ENCODE data around the gene TNXB. TPM values are rescaled to one million over a fixed set of nuclear protein-coding genes. Genes with fewer than 3 reads are reported as not detected.

Gene TNXB
- 100 to 1,000 TPM; 194 to 210 TPM for total RNA-seq

- Histone ChIP-seq H3K4me1 (ENCODE audit: control insufficient read depth in 1 of 2, low read depth in 2 of 2) (peaks cover 39 to 93% of the 10 kb centered on the region in 2 donors), H3K4me3 (peak within 1 kb of the TSS; percentile 71), H3K36me3 (no peaks in the 10 kb centered on the region), H3K9me3 (no peaks in the 10 kb centered on the region), H3K27me3 (replicated peaks; ENCODE audit: insufficient read depth) (no peaks in the 10 kb centered on the region), H3K27ac (peak within 1 kb of the TSS; percentile 84 to 87)
- DNase-seq (ENCODE audit: low spot score) (no peak), ATAC-seq (ENCODE audit: insufficient number of reproducible peaks, low FRiP score, low read depth) (no peak)
- TF ChIP-seq CTCF (IDR thresholded peaks at IDR 0.05): no peak
Observed at GRCh38 chr6:32109114-32109764, at the start of gene TNXB. TNXB (minus strand) TSS chr6:32109338; CDS start chr6:32098198, 11,140 bp downstream.

GRCh38 chr6:32158052-32158451 is 48.9 kb upstream of the TNXB start:
- peaks cover 4 to 19% of the 10 kb centered on the region in 2 donors for H3K4me1 ChIP-seq (ENCODE audit: control insufficient read depth in 1 of 2, low read depth in 2 of 2)
- no peaks in the 10 kb centered on the region for H3K9me3 ChIP-seq
- peaks cover 11% of the 10 kb centered on the region for H3K36me3 ChIP-seq
- H3K27me3 ChIP-seq (replicated peaks; ENCODE audit: insufficient read depth): no peaks in the 10 kb centered on the region
- TF ChIP-seq CTCF (IDR thresholded peaks at IDR 0.05): no peak
- H3K27ac ChIP-seq: no peak overlapping the region
- no peak overlapping the region for H3K4me3 ChIP-seq
- DNase-seq (ENCODE audit: low spot score) (no peak), ATAC-seq (ENCODE audit: insufficient number of reproducible peaks, low FRiP score, low read depth) (no peak)

- Histone ChIP-seq H3K4me3 (no peak overlapping the region), H3K9me3 (no peaks in the 10 kb centered on the region), H3K27ac (no peak overlapping the region), H3K36me3 (peaks cover 11% of the 10 kb centered on the region), H3K4me1 (ENCODE audit: control insufficient read depth in 1 of 2, low read depth in 2 of 2) (peaks cover 11 to 30% of the 10 kb centered on the region in 2 donors), H3K27me3 (replicated peaks; ENCODE audit: insufficient read depth) (no peaks in the 10 kb centered on the region)
- TF ChIP-seq CTCF (IDR thresholded peaks at IDR 0.05): no peak
- no peak for ATAC-seq (ENCODE audit: insufficient number of reproducible peaks, low FRiP score, low read depth)
- DNase-seq (ENCODE audit: low spot score): no peak
Observed at GRCh38 chr6:32156891-32157290, 47.8 kb upstream of the TNXB start.

- Histone ChIP-seq H3K4me1 (ENCODE audit: control insufficient read depth in 1 of 2, low read depth in 2 of 2) (peaks cover 19 to 47% of the 10 kb centered on the region in 2 donors), H3K4me3 (peak overlapping the region; percentile 94), H3K9me3 (no peaks in the 10 kb centered on the region), H3K36me3 (peaks cover 11% of the 10 kb centered on the region), H3K27me3 (replicated peaks; ENCODE audit: insufficient read depth) (no peaks in the 10 kb centered on the region), H3K27ac (peak overlapping the region; percentile 94 to 96)
- ATAC-seq (ENCODE audit: insufficient number of reproducible peaks, low FRiP score, low read depth) (peak; percentile 41), DNase-seq (ENCODE audit: low spot score) (peak; percentile 29)
- TF ChIP-seq CTCF (IDR thresholded peaks at IDR 0.05): peak; percentile 63
Observed at GRCh38 chr6:32154514-32155161, 45.5 kb upstream of the TNXB start.

All from thoracic aorta (tissue), 2 donors.